Right lobe of liver (tissue), 4 donors: Measurements from ENCODE around the gene KAZN.

Source experiments
- CTCF ChIP-seq, 4 donors: fragments of 200-600 bp in 3 of 4; fragments of 450-650 bp in 1 of 4; IDR thresholded peaks; one replicate each; pipeline versions ENCODE4 v1.5.1 to v1.8.0; 2016 to 2022; ENCODE audit warnings: antibody characterized with exemption in 4 of 4, mild to moderate bottlenecking in 2 of 4
- POLR2A ChIP-seq: fragments of 450-650 bp; IDR thresholded peaks from one replicate; pipeline ENCODE4 v1.6.1; 2017; ENCODE audit warnings: antibody characterized with exemption, mild to moderate bottlenecking
- donor health status: DM: no; HTN: no; CAD: no.
- donor health status: DM: no; HTN: no; CAD: no.
- donor health status: DM: no; HTN: yes; CAD: no.

DNA sequence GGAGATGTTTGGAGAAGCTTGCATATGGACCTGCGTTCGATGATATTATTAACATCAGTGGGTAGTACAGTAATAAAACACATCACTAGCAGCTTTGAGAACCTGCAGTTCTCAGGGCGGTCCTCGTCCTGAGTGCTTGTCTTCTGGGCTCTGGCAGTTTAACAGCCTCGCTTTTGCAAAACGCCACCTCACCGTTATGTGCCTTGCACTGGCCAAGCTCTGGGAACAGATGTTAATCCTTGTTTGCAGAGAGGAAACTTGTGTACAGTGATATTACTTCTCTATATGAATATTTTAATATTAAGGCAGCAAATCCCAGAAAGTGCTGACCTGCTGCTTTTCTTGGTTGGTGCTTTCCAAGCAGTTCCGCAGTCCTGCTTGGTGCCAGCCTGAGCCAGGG lies 387.7 kb downstream of the KAZN start:
- TF ChIP-seq CTCF (IDR thresholded peaks at IDR 0.05) (no peak), POLR2A (no peak)
